ENCODE results near the gene MYO1B. TPM values are rescaled to one million over a fixed set of nuclear protein-coding genes. Genes with fewer than 3 reads are reported as not detected.

MYO1B gene
- total RNA-seq, 1 experiment from 2014 or later: 37.8 TPM

GRCh38 chr2:191302459-191303139 is 57.4 kb downstream of the MYO1B start:
- POLR2A ChIA-PET (ENCODE audit: low non-redundant PET): no interaction called here
- CTCF ChIA-PET: interaction anchor here (0.5 kb wide), 2 partner anchors 221 to 226 kb away, joined by 3 to 8 read pairs; no protein-coding TSS in a partner anchor
- no peaks in the 10 kb centered on the region for H3K9me3 ChIP-seq (ENCODE audit: low read depth, low read length, poor library complexity, severe bottlenecking)
- BruUV-seq (replicated peaks): no TSS peak
- no peak overlapping the region for H3K4me3 ChIP-seq (ENCODE audit: low read depth, low read length, poor library complexity, severe bottlenecking)
- no peak overlapping the region for H3K27ac ChIP-seq (ENCODE audit: low read depth, low read length, poor library complexity, severe bottlenecking)
- no peaks in the 10 kb centered on the region for H3K4me1 ChIP-seq (ENCODE audit: insufficient read depth, low read length, poor library complexity, severe bottlenecking)
- DNase-seq (ENCODE audit: low spot score): peak; percentile 30
- H3K36me3 ChIP-seq (ENCODE audit: insufficient read depth, low read length, poor library complexity, severe bottlenecking): no peaks in the 10 kb centered on the region
- intact Hi-C loops (cut with micrococcal nuclease; ENCODE audit: unreplicated experiment): no loop called here
- TF ChIP-seq CTCF (conservative IDR thresholded peaks at IDR 0.05; ENCODE audit: low read depth, low read length) (peak; percentile 40; the same call in 1 of the 2 replicates), EZH2 (IDR thresholded peaks at IDR 0.05; ENCODE audit: borderline replicate concordance, low read depth, low read length, poor library complexity, severe bottlenecking) (no peak)
- no peaks in the 10 kb centered on the region for H3K27me3 ChIP-seq (replicated peaks; ENCODE audit: insufficient read depth, low read depth, low read length, poor library complexity)

- no peaks in the 10 kb centered on the region for H3K36me3 ChIP-seq (ENCODE audit: insufficient read depth, low read length, poor library complexity, severe bottlenecking)
- no peak for DNase-seq (ENCODE audit: low spot score)
- POLR2A ChIA-PET (ENCODE audit: low non-redundant PET): no interaction called here
- CTCF ChIA-PET: no interaction called here
- H3K4me3 ChIP-seq (ENCODE audit: low read depth, low read length, poor library complexity, severe bottlenecking): no peak overlapping the region
- no peaks in the 10 kb centered on the region for H3K27me3 ChIP-seq (replicated peaks; ENCODE audit: insufficient read depth, low read depth, low read length, poor library complexity)
- no peak overlapping the region for H3K27ac ChIP-seq (ENCODE audit: low read depth, low read length, poor library complexity, severe bottlenecking)
- TF ChIP-seq EZH2 (IDR thresholded peaks at IDR 0.05; ENCODE audit: borderline replicate concordance, low read depth, low read length, poor library complexity, severe bottlenecking) (no peak), CTCF (conservative IDR thresholded peaks at IDR 0.05; ENCODE audit: low read depth, low read length) (no peak)
- intact Hi-C loops (cut with micrococcal nuclease; ENCODE audit: unreplicated experiment): no loop called here
- H3K9me3 ChIP-seq (ENCODE audit: low read depth, low read length, poor library complexity, severe bottlenecking): no peaks in the 10 kb centered on the region
- no TSS peak for BruUV-seq (replicated peaks)
- no peaks in the 10 kb centered on the region for H3K4me1 ChIP-seq (ENCODE audit: insufficient read depth, low read length, poor library complexity, severe bottlenecking)
These were observed 58.2 kb downstream of the MYO1B start for GRCh38 chr2:191303140-191304005.

- Histone ChIP-seq H3K27me3 (replicated peaks; ENCODE audit: insufficient read depth, low read depth, low read length, poor library complexity) (no peaks in the 10 kb centered on the region), H3K4me1 (ENCODE audit: insufficient read depth, low read length, poor library complexity, severe bottlenecking) (no peaks in the 10 kb centered on the region), H3K36me3 (ENCODE audit: insufficient read depth, low read length, poor library complexity, severe bottlenecking) (no peaks in the 10 kb centered on the region), H3K9me3 (ENCODE audit: low read depth, low read length, poor library complexity, severe bottlenecking) (no peaks in the 10 kb centered on the region), H3K4me3 (ENCODE audit: low read depth, low read length, poor library complexity, severe bottlenecking) (no peak overlapping the region), H3K27ac (ENCODE audit: low read depth, low read length, poor library complexity, severe bottlenecking) (no peak overlapping the region)
- intact Hi-C loops (cut with micrococcal nuclease; ENCODE audit: unreplicated experiment): no loop called here
- POLR2A ChIA-PET (ENCODE audit: low non-redundant PET): no interaction called here
- DNase-seq (ENCODE audit: low spot score): no peak
- no TSS peak for BruUV-seq (replicated peaks)
- CTCF ChIA-PET: no interaction called here
- no peak for TF ChIP-seq EZH2 (IDR thresholded peaks at IDR 0.05; ENCODE audit: borderline replicate concordance, low read depth, low read length, poor library complexity, severe bottlenecking)
These were observed 60.0 kb downstream of the MYO1B start for GRCh38 chr2:191304939-191305875.

Measured in A673 (cell line).